Smooth muscle cell of the umbilical artery (primary cell): ENCODE data around the gene TMEM59L. TPM values are rescaled to one million over a fixed set of nuclear protein-coding genes. Genes with fewer than 3 reads are reported as not detected.

Experiments used
- total RNA-seq: library from RNA; depleted of rRNA; stranded (reverse); fragments of >200 nt; gene quantifications from 2 replicates; pipeline ENCODE4 v1.2.3, GENCODE V29; 2014

The TMEM59L gene
- 1.3 and 5.6 TPM in 2 replicates for total RNA-seq

DNA sequence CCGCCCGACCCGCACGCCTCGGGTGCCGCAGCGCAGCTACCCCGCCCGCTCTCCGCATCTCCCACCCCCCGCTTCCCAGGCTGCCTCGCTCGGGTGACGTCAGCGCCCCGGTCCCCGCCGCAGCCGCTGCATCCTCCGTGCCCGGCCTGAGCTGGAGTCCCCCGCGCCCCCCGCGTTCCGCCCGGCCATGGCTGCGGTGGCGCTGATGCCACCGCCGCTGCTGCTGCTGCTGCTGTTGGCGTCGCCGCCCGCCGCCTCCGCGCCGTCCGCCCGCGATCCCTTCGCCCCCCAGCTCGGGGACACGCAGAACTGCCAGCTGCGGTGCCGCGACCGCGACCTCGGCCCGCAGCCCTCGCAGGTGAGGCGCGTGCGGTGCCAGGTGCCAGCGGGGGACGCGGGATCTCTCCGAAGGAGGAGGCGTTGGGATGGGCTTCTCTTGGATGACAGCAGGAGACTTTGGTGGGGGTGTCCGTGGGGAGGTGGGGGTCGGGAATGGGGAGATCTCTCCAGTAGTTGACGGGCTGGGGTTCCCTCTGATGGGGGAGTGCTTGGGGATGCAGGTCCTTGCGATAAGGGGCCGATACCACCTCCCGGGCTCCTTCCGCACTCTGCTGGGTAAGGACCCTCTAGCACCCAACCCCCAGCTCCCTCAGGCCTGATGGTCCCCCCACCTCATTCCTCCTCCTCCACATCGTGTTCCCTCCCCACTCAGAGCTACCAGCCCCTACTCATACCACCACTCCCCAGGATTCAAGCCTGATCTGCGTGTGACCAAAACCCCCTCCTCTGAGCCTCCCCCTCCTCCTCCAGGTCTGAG lies at the start of gene TMEM59L:
Gene TMEM59L (plus strand): TSS at position 99 of the 817 bp plus-strand sequence. CDS start 89 bp downstream, at position 188.

GRCh38 chr19:18571564-18572344 lies 40.9 kb upstream of the TMEM59L start, which contains the start of gene UBA52:
Gene UBA52 (plus strand): TSS chr19:18571857. CDS start chr19:18573301, 1,444 bp downstream.

GRCh38 chr19:18588611-18589379 lies 23.9 kb upstream of the TMEM59L start, which contains the start of gene REX1BD:
Gene REX1BD (plus strand): TSS chr19:18588798. CDS start chr19:18588802, 4 bp downstream.

GRCh38 chr19:18606281-18607225 lies 6.1 kb upstream of the TMEM59L start, which contains the start of gene CRLF1:
Gene CRLF1 (minus strand): TSS chr19:18606799. CDS start chr19:18606656, 143 bp downstream.

GRCh38 chr19:18636969-18637629 lies 24.4 kb downstream of the TMEM59L start, which contains the start of gene KLHL26:
Gene KLHL26 (plus strand): TSS chr19:18637028. CDS start chr19:18637055, 27 bp downstream.

Other genes starting within 250 kb of the TMEM59L start
- 150 TPM in 2 replicates for gene GDF15, start 226.7 kb upstream of the TMEM59L start, total RNA-seq
- not detected in 2 replicates for gene LRRC25, start 215.2 kb upstream of the TMEM59L start, total RNA-seq
- 48.0 and 49.0 TPM in 2 replicates for gene SSBP4, start 193.5 kb upstream of the TMEM59L start, total RNA-seq
- gene ISYNA1, start 174.7 kb upstream of the TMEM59L start, total RNA-seq = 41.6 and 43.7 TPM in 2 replicates
- 13.1 and 14.3 TPM in 2 replicates for gene ELL, start 90.8 kb upstream of the TMEM59L start, total RNA-seq
- gene FKBP8, start 69.3 kb upstream of the TMEM59L start, total RNA-seq = 261 and 281 TPM in 2 replicates
- gene KXD1, start 55.0 kb upstream of the TMEM59L start, total RNA-seq = 62.1 and 76.4 TPM in 2 replicates
- gene UBA52, start 41.0 kb upstream of the TMEM59L start, total RNA-seq = 374 and 760 TPM in 2 replicates
- 35.0 and 59.1 TPM in 2 replicates for gene REX1BD, start 24.1 kb upstream of the TMEM59L start, total RNA-seq
- 0.55 and 3.0 TPM in 2 replicates for gene CRLF1, start 6.1 kb upstream of the TMEM59L start, total RNA-seq
- gene KLHL26, start 24.2 kb downstream of the TMEM59L start, total RNA-seq = 8.3 and 8.9 TPM in 2 replicates
- 3.6 TPM in 2 replicates for gene CRTC1, start 70.8 kb downstream of the TMEM59L start, total RNA-seq
- 0.09 and 3.0 TPM in 2 replicates for gene COMP, start 178.4 kb downstream of the TMEM59L start, total RNA-seq
- 66.8 and 111 TPM in 2 replicates for gene UPF1, start 219.1 kb downstream of the TMEM59L start, total RNA-seq